ENCODE data around the gene RPL11. TPM values are rescaled to one million over a fixed set of nuclear protein-coding genes. Genes with fewer than 3 reads are reported as not detected.

RPL11 gene
- total and polyA plus RNA-seq, 2 of the 8 experiments (the other 6 are each of a cell fraction or from before 2014, with no cell fraction given): 1,192 to 1,426 TPM

DNA sequence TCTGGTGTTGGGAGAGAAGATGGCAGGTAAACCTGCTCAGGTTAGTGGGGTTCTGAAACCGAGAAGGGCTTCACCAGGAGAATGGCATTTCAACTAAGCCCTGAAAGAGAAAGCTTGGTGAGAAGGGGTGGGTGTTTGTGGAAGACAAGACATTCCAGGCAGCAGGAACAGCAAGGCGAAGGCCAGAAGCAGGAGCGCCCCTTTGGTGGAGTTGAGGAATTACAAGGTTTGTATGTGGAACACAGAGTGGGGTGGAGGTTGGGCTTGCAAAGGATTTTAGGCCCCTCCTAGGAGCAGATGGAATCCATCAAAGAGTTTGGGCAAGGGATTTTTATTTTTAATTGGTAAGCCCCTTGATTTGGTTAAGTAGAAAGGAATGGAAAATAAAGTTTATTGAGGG, 26.9 kb downstream of the RPL11 start (continued):
- TF ChIP-seq, protein P1, sequence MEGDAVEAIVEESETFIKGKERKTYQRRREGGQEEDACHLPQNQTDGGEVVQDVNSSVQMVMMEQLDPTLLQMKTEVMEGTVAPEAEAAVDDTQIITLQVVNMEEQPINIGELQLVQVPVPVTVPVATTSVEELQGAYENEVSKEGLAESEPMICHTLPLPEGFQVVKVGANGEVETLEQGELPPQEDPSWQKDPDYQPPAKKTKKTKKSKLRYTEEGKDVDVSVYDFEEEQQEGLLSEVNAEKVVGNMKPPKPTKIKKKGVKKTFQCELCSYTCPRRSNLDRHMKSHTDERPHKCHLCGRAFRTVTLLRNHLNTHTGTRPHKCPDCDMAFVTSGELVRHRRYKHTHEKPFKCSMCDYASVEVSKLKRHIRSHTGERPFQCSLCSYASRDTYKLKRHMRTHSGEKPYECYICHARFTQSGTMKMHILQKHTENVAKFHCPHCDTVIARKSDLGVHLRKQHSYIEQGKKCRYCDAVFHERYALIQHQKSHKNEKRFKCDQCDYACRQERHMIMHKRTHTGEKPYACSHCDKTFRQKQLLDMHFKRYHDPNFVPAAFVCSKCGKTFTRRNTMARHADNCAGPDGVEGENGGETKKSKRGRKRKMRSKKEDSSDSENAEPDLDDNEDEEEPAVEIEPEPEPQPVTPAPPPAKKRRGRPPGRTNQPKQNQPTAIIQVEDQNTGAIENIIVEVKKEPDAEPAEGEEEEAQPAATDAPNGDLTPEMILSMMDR (IDR thresholded peaks at IDR 0.05; ENCODE audit: control extremely low read depth in 1 of 3, insufficient read depth in 1 of 3, low read depth in 1 of 3, low read length in 3 of 3): peak; percentile 72 to 97 (median 84)

Data from H1 (cell line).